Stimulated activated naive CD4-positive, alpha-beta T cell treated with Interleukin-2 at 50 U/mL for 16 hours (primary cell): ENCODE data around the gene NUP214.

Experiments used
- DNase-seq: peaks from one replicate; lab custom pipeline; 2025; lab: John Stamatoyannopoulos, UW

NUP214 gene

GRCh38 chr9:131277287-131277909 is 152.0 kb downstream of the NUP214 start:
- no peak for DNase-seq

DNA sequence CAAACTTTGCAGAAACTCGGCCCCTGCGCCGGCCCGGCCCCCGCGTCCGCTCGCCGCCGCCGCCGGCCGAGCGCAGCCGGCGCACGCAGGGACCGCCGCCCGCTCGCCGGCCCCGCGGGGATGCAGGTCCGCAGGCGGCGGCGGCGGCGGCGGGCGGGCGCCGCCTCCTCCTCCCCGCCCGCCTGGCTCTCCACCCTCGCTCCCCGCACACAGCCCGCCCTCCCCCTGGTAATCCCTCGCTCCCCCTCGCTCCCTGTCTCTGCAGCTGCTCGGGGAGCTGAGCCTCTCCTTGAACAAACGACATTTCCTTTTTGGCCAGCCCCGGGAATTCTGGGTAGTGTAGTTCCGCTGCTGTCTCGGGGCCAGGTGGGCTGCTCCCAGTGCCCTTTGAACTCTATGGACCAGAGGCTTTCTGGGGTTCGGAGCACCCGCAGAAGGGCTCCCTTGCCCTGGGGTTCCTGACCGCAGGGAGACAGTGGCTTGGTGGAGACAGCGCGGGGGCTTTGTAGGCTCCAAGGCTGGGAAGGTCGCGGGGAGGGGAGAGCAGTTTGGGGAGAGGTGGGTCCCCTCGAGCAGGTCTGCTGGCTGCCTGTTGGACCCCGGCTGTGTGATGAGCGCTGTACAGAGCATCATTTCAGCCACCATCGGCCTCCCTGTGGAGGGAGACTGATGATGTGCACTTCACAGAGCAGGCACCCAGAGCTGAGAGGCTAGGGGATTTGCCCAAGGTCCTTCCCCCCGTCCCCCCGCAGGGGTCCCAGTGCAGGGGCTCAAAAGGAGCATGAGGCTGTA is 152.7 kb downstream of the NUP214 start:
- DNase-seq: peak; percentile 75

DNA sequence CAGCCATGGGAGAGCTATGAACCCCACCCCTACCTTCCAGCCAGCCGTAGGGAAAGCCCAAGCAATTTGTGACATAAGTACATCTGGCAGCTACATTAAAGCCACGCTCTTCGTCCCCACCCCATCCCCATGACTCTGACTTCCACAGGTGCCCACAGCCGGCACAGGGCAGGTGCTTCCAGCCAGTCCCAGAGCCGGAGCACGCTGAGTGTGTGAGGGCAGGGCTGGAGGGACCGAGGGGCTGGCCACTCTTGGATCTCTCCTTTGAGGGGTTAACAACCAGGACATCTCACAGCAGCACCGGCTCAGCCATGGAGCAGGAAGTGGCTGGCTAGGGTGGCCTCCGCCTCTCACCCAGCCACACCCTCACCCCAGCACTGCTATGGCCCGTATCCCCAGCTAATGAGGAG is 153.3 kb downstream of the NUP214 start:
- DNase-seq: no peak

DNA sequence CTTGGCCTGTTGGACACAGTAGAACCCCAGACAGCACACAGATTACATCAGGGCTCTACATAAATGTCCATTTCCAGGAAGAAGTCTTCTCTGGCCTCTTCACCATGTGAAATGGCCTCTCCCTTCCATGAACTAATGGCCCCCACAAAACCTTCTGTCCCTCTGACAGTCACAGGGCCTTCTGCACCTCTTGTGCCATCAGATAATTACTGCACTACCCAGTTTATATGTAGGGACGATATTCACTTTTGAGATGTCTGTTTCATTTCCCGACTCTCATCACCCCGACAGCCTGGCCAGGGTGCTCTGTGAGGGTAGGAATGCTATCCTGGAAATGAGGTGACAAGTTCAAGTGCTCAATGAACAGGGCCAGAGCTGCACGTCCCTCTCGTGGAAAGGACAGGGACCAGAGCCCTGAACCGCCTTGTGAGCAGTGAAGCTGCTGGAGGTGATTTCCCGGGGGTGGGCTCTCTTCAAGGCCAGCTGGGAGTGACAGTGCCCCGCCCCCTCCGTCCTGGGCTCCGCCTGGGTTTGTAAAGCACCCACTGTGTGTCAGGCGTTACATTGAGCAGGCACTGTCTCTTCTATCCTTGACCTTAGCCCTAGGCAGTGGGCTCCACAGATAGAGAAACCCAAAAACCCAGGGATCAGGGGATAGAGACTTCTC is 153.9 kb downstream of the NUP214 start:
- no peak for DNase-seq

DNA sequence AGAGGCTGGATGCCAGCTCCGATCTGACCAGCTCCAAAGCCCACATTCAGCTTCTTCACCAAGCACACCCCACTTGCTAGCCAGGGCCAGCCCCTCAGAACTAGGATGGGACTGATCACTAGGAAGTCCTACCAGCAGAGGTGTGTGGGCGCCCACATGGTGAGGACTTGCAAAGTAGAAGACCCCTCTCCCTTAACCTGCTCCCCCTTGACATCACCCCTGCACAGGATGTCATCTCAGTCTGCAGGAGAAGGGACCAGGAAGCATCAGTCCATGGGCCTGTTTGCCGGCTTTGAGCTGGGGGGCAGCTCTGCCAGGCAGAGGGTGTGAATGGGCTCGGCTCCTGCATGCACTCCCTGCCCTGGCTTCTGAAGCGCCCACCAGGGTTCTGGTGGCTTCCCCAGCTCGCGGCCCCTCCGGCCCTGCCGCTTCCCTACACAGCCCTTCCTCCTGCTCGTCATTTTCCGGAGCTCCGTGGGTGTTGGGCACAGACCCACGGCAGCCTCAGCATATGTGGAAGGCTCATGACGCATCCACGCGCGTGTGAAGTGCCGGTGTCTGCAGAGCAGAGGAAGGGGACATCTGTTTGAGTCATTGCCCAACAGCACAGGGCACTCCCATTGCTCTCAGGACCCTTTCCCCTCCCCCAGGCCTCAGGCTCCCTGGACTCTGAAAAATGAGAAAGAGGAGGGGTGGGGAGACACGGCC is 154.6 kb downstream of the NUP214 start:
- no peak for DNase-seq

GRCh38 chr9:131280660-131281059 is 155.3 kb downstream of the NUP214 start:
- no peak for DNase-seq

GRCh38 chr9:131281119-131281965 is 156.0 kb downstream of the NUP214 start:
- DNase-seq: no peak

DNA sequence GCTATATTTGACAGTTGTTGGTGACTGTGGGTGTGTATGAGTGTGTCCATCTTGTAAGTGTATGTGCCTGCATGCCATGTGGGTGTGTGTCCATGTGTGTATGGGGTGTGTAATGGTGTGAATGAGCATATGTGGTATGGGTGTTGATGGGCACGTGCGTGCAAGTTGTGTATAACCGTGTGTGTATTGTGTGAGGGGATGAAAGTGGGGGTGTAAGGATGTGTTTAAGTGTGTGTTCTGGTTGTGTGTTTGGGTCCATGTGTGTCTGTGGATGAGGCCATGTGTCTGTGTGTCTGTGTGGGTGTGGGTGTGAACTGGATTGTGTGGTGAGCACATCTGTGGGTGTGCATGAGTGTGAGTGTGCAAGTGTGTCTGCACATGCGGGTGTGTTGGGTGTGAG is 156.8 kb downstream of the NUP214 start:
- no peak for DNase-seq

DNA sequence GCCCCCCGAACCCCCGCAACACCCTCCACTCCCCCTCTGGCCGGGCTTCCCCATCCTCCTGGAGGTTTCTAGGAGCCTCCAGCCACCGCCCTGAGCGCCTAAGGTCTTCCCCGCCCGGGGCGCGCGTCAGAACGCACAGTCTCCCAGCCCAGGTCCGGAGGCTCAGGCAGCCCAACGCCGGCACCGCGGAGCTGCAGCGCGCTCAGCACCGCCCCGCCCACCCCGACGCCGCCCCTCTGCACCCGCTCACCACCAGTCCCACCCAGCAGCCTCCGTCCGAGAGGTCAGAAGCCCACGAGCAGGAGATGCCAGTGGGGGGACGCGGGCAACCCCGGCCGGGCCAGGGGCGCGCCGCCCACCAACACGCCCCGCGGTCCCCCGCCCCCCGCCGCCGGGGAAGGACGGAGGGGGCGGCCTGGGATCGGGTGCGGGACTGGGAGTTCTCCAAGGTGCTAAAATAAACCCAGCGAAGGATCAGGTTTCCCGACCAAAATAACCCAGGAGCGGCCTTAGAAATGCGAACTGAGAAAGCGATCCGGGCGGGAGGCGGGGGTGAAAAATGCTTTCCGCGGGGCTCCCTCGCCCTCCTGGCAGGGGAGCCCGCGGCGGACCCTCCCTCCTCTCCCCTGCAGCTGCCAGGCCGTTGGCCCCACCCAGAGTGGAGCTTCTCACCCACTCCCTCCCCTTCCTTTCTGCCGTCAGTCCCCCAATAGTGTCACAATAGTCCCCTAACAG is 157.5 kb downstream of the NUP214 start:
- peak; percentile 11 for DNase-seq
